ENCODE results near the gene GNAI2. TPM values are rescaled to one million over a fixed set of nuclear protein-coding genes. Genes with fewer than 3 reads are reported as not detected.

Gene GNAI2
- total RNA-seq, 2 experiments from 2014 or later = 493 to 519 TPM

GRCh38 chr3:50299929-50300680, 64.1 kb downstream of the GNAI2 start:
- H3K4me1 Mint-ChIP-seq = peaks cover 41% of the 10 kb centered on the region
- POLR2A ChIA-PET = interaction anchor here (0.8 to 6.3 kb wide), 15 partner anchors 8 to 310 kb away, joined by 3 to 150 read pairs (median 5); partner anchors contain the start of genes CYB561D2, IFRD2, NPRL2 and RASSF1
- peaks cover 10% of the 10 kb centered on the region for H3K36me3 Mint-ChIP-seq (ENCODE audit: low read depth)
- CTCF ChIA-PET = interaction anchor here (0.6 to 4.2 kb wide), 16 partner anchors 11 to 232 kb away, joined by 3 to 82 read pairs (median 6); partner anchors contain the start of genes CYB561D2, HYAL2, LSMEM2 and RASSF1
- peak overlapping the region; percentile 100 for H3K27ac Mint-ChIP-seq
- no peak for DNase-seq
- no peaks in the 10 kb centered on the region for H3K9me3 Mint-ChIP-seq
- H3K27me3 Mint-ChIP-seq = no peaks in the 10 kb centered on the region
- peak overlapping the region; percentile 99 for H3K4me3 Mint-ChIP-seq

GRCh38 chr3:50300681-50301254, 64.8 kb downstream of the GNAI2 start:
- Mint-ChIP-seq H3K4me1 (peaks cover 40% of the 10 kb centered on the region), H3K27me3 (no peaks in the 10 kb centered on the region), H3K27ac (peak overlapping the region; percentile 100), H3K4me3 (peak overlapping the region; percentile 99), H3K36me3 (ENCODE audit: low read depth) (peaks cover 10% of the 10 kb centered on the region), H3K9me3 (no peaks in the 10 kb centered on the region)
- ChIA-PET POLR2A (interaction anchor here (1.3 to 6.3 kb wide), 5 partner anchors 9 to 40 kb away, joined by 4 to 150 read pairs (median 41); partner anchors contain the start of genes IFRD2, RASSF1, TUSC2 and ZMYND10), CTCF (interaction anchor here (4.2 kb wide), 1 partner anchor 23 kb away, joined by 82 read pairs; the partner anchor contains the start of gene HYAL2)
- no peak for DNase-seq

GRCh38 chr3:50302095-50303012, 66.3 kb downstream of the GNAI2 start:
- Mint-ChIP-seq H3K4me3 (no peak overlapping the region), H3K27ac (no peak overlapping the region), H3K4me1 (peaks cover 31% of the 10 kb centered on the region), H3K9me3 (no peaks in the 10 kb centered on the region), H3K27me3 (no peaks in the 10 kb centered on the region), H3K36me3 (ENCODE audit: low read depth) (peaks cover 1% of the 10 kb centered on the region)
- ChIA-PET POLR2A (interaction anchor here (0.9 to 6.3 kb wide), 3 partner anchors 10 to 67 kb away, joined by 3 to 150 read pairs (median 4); partner anchors contain the start of genes IFRD2, RASSF1 and ZMYND10), CTCF (interaction anchor here (0.8 to 1.6 kb wide), 2 partner anchors 22 to 35 kb away, joined by 3 to 7 read pairs; no protein-coding TSS in a partner anchor)
- DNase-seq = no peak

GRCh38 chr3:50303013-50303815, 67.2 kb downstream of the GNAI2 start, which contains the start of gene HYAL1:
Gene HYAL1, minus strand, starts transcription at chr3:50303574. Its CDS starts 618 bp downstream, at chr3:50302956.
- no peaks in the 10 kb centered on the region for H3K27me3 Mint-ChIP-seq
- DNase-seq = peak; percentile 16
- no peaks in the 10 kb centered on the region for H3K36me3 Mint-ChIP-seq (ENCODE audit: low read depth)
- H3K4me3 Mint-ChIP-seq = no peak within 1 kb of the TSS
- ChIA-PET POLR2A (interaction anchor here (0.9 to 6.3 kb wide), 3 partner anchors 11 to 68 kb away, joined by 3 to 150 read pairs (median 4); partner anchors contain the start of genes IFRD2, RASSF1 and ZMYND10), CTCF (interaction anchor here (0.8 to 1.6 kb wide), 2 partner anchors 21 to 34 kb away, joined by 3 to 7 read pairs; no protein-coding TSS in a partner anchor)
- no peak within 1 kb of the TSS for H3K27ac Mint-ChIP-seq
- peaks cover 22% of the 10 kb centered on the region for H3K4me1 Mint-ChIP-seq
- no peaks in the 10 kb centered on the region for H3K9me3 Mint-ChIP-seq

- no peaks in the 10 kb centered on the region for H3K27me3 Mint-ChIP-seq
Observed at GRCh38 chr3:50304601-50305000, 68.6 kb downstream of the GNAI2 start.

More at GRCh38 chr3:50304601-50305000, 68.6 kb downstream of the GNAI2 start:
- POLR2A ChIA-PET = interaction anchor here (1.5 to 2.9 kb wide), 2 partner anchors 10 to 12 kb away, joined by 6 to 15 read pairs; no protein-coding TSS in a partner anchor
- peaks cover 2% of the 10 kb centered on the region for H3K36me3 Mint-ChIP-seq (ENCODE audit: low read depth)
- H3K27ac Mint-ChIP-seq = no peak overlapping the region
- CTCF ChIA-PET = no interaction called here
- H3K4me3 Mint-ChIP-seq = no peak overlapping the region
- no peak for DNase-seq
- H3K4me1 Mint-ChIP-seq = peaks cover 20% of the 10 kb centered on the region
- peaks cover 2% of the 10 kb centered on the region for H3K9me3 Mint-ChIP-seq

Other genes starting within 250 kb of the GNAI2 start
- 100 to 1,000 TPM; 157 to 169 TPM for gene RBM5, start 147.3 kb upstream of the GNAI2 start, total RNA-seq
- under 1 TPM in 1 of 2 experiments, not detected in 1; 0.15 TPM for gene SEMA3F, start 80.9 kb upstream of the GNAI2 start, total RNA-seq
- not detected for gene GNAT1, start 44.6 kb upstream of the GNAI2 start, total RNA-seq
- not detected for gene SLC38A3, start 30.9 kb upstream of the GNAI2 start, total RNA-seq
- under 1 TPM; 0.38 to 0.55 TPM for gene SEMA3B, start 32.9 kb downstream of the GNAI2 start, total RNA-seq
- not detected for gene LSMEM2, start 42.9 kb downstream of the GNAI2 start, total RNA-seq
- 10 to 100 TPM; 40.6 to 45.0 TPM for gene IFRD2, start 56.2 kb downstream of the GNAI2 start, total RNA-seq
- 10 to 100 TPM; 13.2 to 13.9 TPM for gene HYAL3, start 63.2 kb downstream of the GNAI2 start, total RNA-seq
- 10 to 100 TPM; 41.5 to 49.4 TPM for gene NAA80, start 63.2 kb downstream of the GNAI2 start, total RNA-seq
- under 1 TPM; 0.28 to 0.35 TPM for gene HYAL1, start 67.4 kb downstream of the GNAI2 start, total RNA-seq
- gene HYAL2, start 86.5 kb downstream of the GNAI2 start, total RNA-seq = 1 to 10 TPM; 6.7 to 7.2 TPM
- 10 to 100 TPM; 16.8 to 17.9 TPM for gene TUSC2, start 92.0 kb downstream of the GNAI2 start, total RNA-seq
- 100 to 1,000 TPM; 157 to 160 TPM for gene RASSF1, start 104.6 kb downstream of the GNAI2 start, total RNA-seq
- gene ZMYND10, start 109.5 kb downstream of the GNAI2 start, total RNA-seq = 1 to 10 TPM; 1.7 to 3.2 TPM
- gene NPRL2, start 114.6 kb downstream of the GNAI2 start, total RNA-seq = 10 to 100 TPM; 48.8 to 50.1 TPM
- gene CYB561D2, start 114.7 kb downstream of the GNAI2 start, total RNA-seq = 10 to 100 TPM; 37.1 to 39.7 TPM
- 10 to 100 TPM; 22.1 to 22.7 TPM for gene TMEM115, start 123.3 kb downstream of the GNAI2 start, total RNA-seq